HG02938 (cell line): ENCODE measurements around the gene LIFR.
A peak's percentile ranks its signal among the peaks of the same experiment; 100 is the strongest.
"Not testable (repeated sequence)": the region's sequence is repeated elsewhere in the genome, so short reads cannot be mapped to it uniquely, and the experiment has no call there.

ENCODE experiments used
- ATAC-seq: cut with Tn5 transposase; IDR thresholded peaks from one replicate; pipeline ENCODE4 v1.9.1; 2021; ENCODE audit warnings: mild to moderate bottlenecking, moderate library complexity; ENCODE audit not compliant: unreplicated experiment

LIFR gene

GRCh38 chr5:38582293-38582974 lies 26.0 kb upstream of the LIFR start:
- no peak for ATAC-seq

- no peak for ATAC-seq
Observed at GRCh38 chr5:38581597-38581996, 25.2 kb upstream of the LIFR start.

- ATAC-seq, result no peak
Observed at GRCh38 chr5:38579105-38579504, 22.7 kb upstream of the LIFR start.

- ATAC-seq, result no peak
Observed at GRCh38 chr5:38576961-38577684, 20.7 kb upstream of the LIFR start.

- no peak for ATAC-seq
Observed at GRCh38 chr5:38576442-38576841, 20.0 kb upstream of the LIFR start.

GRCh38 chr5:38575476-38575875 lies 19.0 kb upstream of the LIFR start:
- ATAC-seq, result no peak

GRCh38 chr5:38574009-38574408 lies 17.6 kb upstream of the LIFR start:
- ATAC-seq, result no peak

- ATAC-seq, result no peak
Observed at GRCh38 chr5:38573521-38573920, 17.1 kb upstream of the LIFR start.

- no peak for ATAC-seq
Observed at GRCh38 chr5:38569180-38569579, 12.7 kb upstream of the LIFR start.

GRCh38 chr5:38567306-38567705 lies 10.9 kb upstream of the LIFR start:
- ATAC-seq, result not testable (repeated sequence)

GRCh38 chr5:38563624-38564023 lies 7.2 kb upstream of the LIFR start:
- ATAC-seq, result no peak

- ATAC-seq, result no peak
Observed at GRCh38 chr5:38562444-38563210, 6.2 kb upstream of the LIFR start.

GRCh38 chr5:38559428-38559827 lies 3.0 kb upstream of the LIFR start:
- ATAC-seq, result no peak

GRCh38 chr5:38557792-38558191 lies 1.3 kb upstream of the LIFR start:
- no peak for ATAC-seq

GRCh38 chr5:38557308-38557710 lies 863 bp upstream of the LIFR start:
- ATAC-seq, result no peak

GRCh38 chr5:38556088-38556598 lies 303 bp downstream of the LIFR start:
- peak; percentile 34 for ATAC-seq

- no peak for ATAC-seq
Observed at GRCh38 chr5:38555354-38556087, 925 bp downstream of the LIFR start.

- ATAC-seq, result no peak
Observed at GRCh38 chr5:38554861-38555260, 1.6 kb downstream of the LIFR start.

- ATAC-seq, result no peak
Observed at GRCh38 chr5:38554403-38554802, 2.0 kb downstream of the LIFR start.

- no peak for ATAC-seq
Observed at GRCh38 chr5:38553001-38553521, 3.4 kb downstream of the LIFR start.
